Small intestine (tissue), 7 donors: ENCODE measurements around the gene ATG14. TPM values are rescaled to one million over a fixed set of nuclear protein-coding genes. Genes with fewer than 3 reads are reported as not detected.

Experiments used
- DNase-seq, 2 donors: peaks; one replicate each; pipeline versions ENCODE4 v3.0.0 to v3.0.0-alpha.2; 2013
- FAIRE-seq: peaks from 2 replicates; lab custom pipeline; 2012; peaks lifted over from hg19 to GRCh38; lab: Jason Lieb, UNC
- H3K27ac ChIP-seq, 3 donors: one replicate each; pipeline ENCODE4 v1.5.1; 2013; ENCODE audit warnings: low read length in 2 of 3, mild to moderate bottlenecking in 2 of 3, control low read depth in 1 of 3, inconsistent platforms in 1 of 3, low read depth in 1 of 3, moderate library complexity in 1 of 3
- H3K27me3 ChIP-seq, 3 donors: one replicate each; pipeline ENCODE4 v1.6.1; 2013; ENCODE audit warnings: low read length in 3 of 3, inconsistent platforms in 1 of 3; ENCODE audit not compliant: control insufficient read depth in 3 of 3, insufficient read depth in 3 of 3
- H3K36me3 ChIP-seq, 3 donors: one replicate each; pipeline ENCODE4 v1.6.1; 2013; ENCODE audit warnings: low read length in 3 of 3, inconsistent platforms in 1 of 3, low read depth in 1 of 3, mild to moderate bottlenecking in 1 of 3, moderate library complexity in 1 of 3; ENCODE audit not compliant: control insufficient read depth in 3 of 3, insufficient read depth in 2 of 3
- H3K4me1 ChIP-seq, 3 donors: one replicate each; pipeline ENCODE4 v1.6.1; 2013; ENCODE audit warnings: low read length in 2 of 3, inconsistent platforms in 1 of 3, low read depth in 1 of 3, mild to moderate bottlenecking in 1 of 3, moderate library complexity in 1 of 3; ENCODE audit not compliant: control insufficient read depth in 3 of 3, insufficient read depth in 2 of 3
- H3K4me3 ChIP-seq, 3 donors: one replicate each; pipeline ENCODE4 v1.5.1; 2013; ENCODE audit warnings: low read length in 3 of 3, control low read depth in 1 of 3, inconsistent platforms in 1 of 3, low read depth in 1 of 3, mild to moderate bottlenecking in 1 of 3, moderate library complexity in 1 of 3
- H3K9me3 ChIP-seq, 2 donors: one replicate each; pipeline ENCODE4 v1.6.1; 2013; ENCODE audit warnings: low read depth in 1 of 2, low read length in 1 of 2; ENCODE audit not compliant: control insufficient read depth in 2 of 2, insufficient read depth in 1 of 2
- WGBS, 3 donors: extraction: QIAGEN DNeasy Blood & Tissue Kit; methylation state at CpG; one replicate each; pipeline ENCODE4 v1.1.7; 2013; 5-methylcytosine and 5-hydroxymethylcytosine counted together
- polyA plus RNA-seq, 4 donors: library from polyadenylated mRNA; stranded (reverse) in 3 of 4; unstranded in 1 of 4; fragments of 200-250 nt in 3 of 4; fragments of 120-200 nt in 1 of 4; gene quantifications; one replicate each; pipeline versions ENCODE4 v1.2.1 to v1.2.3, GENCODE V29; 2013
- donor health status: healthy with polysubstance abuse.
- donor health status: control.
- donor health status: control.
- donor health status: Bipolar disorder and iron deficiency.
- donor health status: healthy.

Gene ATG14
- polyA plus RNA-seq, 4 donors, result 3.5 to 19.8 (median 5.9) TPM

- H3K27me3 ChIP-seq, result no peaks in the 10 kb centered on the region
- no peaks in the 10 kb centered on the region for H3K9me3 ChIP-seq
- H3K4me1 ChIP-seq, result peaks cover 3 to 15% (median 10%) of the 10 kb centered on the region in 3 donors
- no peaks in the 10 kb centered on the region for H3K36me3 ChIP-seq
- H3K4me3 ChIP-seq, result no peak overlapping the region
- FAIRE-seq, result no peak
- no peak overlapping the region for H3K27ac ChIP-seq
- DNase-seq, result no peak
Measured at GRCh38 chr14:55450987-55451386, 39.4 kb upstream of the ATG14 start.

- Histone ChIP-seq H3K27ac (no peak overlapping the region), H3K27me3 (no peaks in the 10 kb centered on the region), H3K9me3 (no peaks in the 10 kb centered on the region), H3K4me1 (peaks cover 3 to 15% (median 10%) of the 10 kb centered on the region in 3 donors), H3K36me3 (no peaks in the 10 kb centered on the region), H3K4me3 (no peak overlapping the region)
- no peak for DNase-seq
- no peak for FAIRE-seq
- 75 to 78% (median 78%) methylated on average over 3 of the region's 3 CpGs for WGBS, 3 donors
Measured at GRCh38 chr14:55450539-55450938, 38.9 kb upstream of the ATG14 start.

- H3K4me3 ChIP-seq, result no peak overlapping the region
- no peaks in the 10 kb centered on the region for H3K36me3 ChIP-seq
- peaks cover 3 to 15% (median 10%) of the 10 kb centered on the region in 3 donors for H3K4me1 ChIP-seq
- no peak overlapping the region for H3K27ac ChIP-seq
- DNase-seq (no peak), FAIRE-seq (no peak)
- H3K27me3 ChIP-seq, result no peaks in the 10 kb centered on the region
- H3K9me3 ChIP-seq, result no peaks in the 10 kb centered on the region
- 60 to 82% (median 68%) methylated on average over 2 of the region's 2 CpGs for WGBS, 3 donors
Measured at GRCh38 chr14:55450124-55450523, 38.5 kb upstream of the ATG14 start.

- Histone ChIP-seq H3K4me3 (no peak overlapping the region), H3K4me1 (peaks cover 0 to 10% (median 5%) of the 10 kb centered on the region in 3 donors), H3K9me3 (no peaks in the 10 kb centered on the region), H3K36me3 (no peaks in the 10 kb centered on the region), H3K27ac (no peak overlapping the region), H3K27me3 (no peaks in the 10 kb centered on the region)
- WGBS, 3 donors, result 96 to 98% (median 96%) methylated on average over 3 of the region's 3 CpGs
- no peak for FAIRE-seq
- DNase-seq, result no peak
Measured at GRCh38 chr14:55449116-55449515, 37.5 kb upstream of the ATG14 start.

- no peak for FAIRE-seq
- Histone ChIP-seq H3K36me3 (no peaks in the 10 kb centered on the region), H3K27me3 (no peaks in the 10 kb centered on the region), H3K27ac (no peak overlapping the region), H3K4me1 (peaks cover 0 to 7% (median 0%) of the 10 kb centered on the region in 3 donors), H3K9me3 (no peaks in the 10 kb centered on the region), H3K4me3 (no peak overlapping the region)
- peak in 1 of 2 donors; percentile 36 for DNase-seq
- WGBS, 3 donors, result 34 to 39% (median 35%) methylated on average over 3 of the region's 3 CpGs
Measured at GRCh38 chr14:55448141-55448614, 36.5 kb upstream of the ATG14 start.

GRCh38 chr14:55446833-55447232 lies 35.2 kb upstream of the ATG14 start:
- peaks cover 0 to 7% (median 0%) of the 10 kb centered on the region in 3 donors for H3K4me1 ChIP-seq
- peak in 1 of 2 donors; percentile 20 for DNase-seq
- H3K36me3 ChIP-seq, result no peaks in the 10 kb centered on the region
- FAIRE-seq, result no peak
- WGBS, 3 donors, result 70 to 73% (median 72%) methylated on average over 2 of the region's 2 CpGs
- H3K9me3 ChIP-seq, result peaks cover 0 to 4% of the 10 kb centered on the region in 2 donors
- H3K27ac ChIP-seq, result no peak overlapping the region
- no peak overlapping the region for H3K4me3 ChIP-seq
- H3K27me3 ChIP-seq, result no peaks in the 10 kb centered on the region

GRCh38 chr14:55446127-55446736 lies 34.6 kb upstream of the ATG14 start:
- no peak for FAIRE-seq

GRCh38 chr14:55441286-55441685 lies 29.7 kb upstream of the ATG14 start:
- peaks cover 0 to 4% of the 10 kb centered on the region in 2 donors for H3K9me3 ChIP-seq
- peaks cover 0 to 4% (median 0%) of the 10 kb centered on the region in 3 donors for H3K4me1 ChIP-seq
- H3K4me3 ChIP-seq, result no peak overlapping the region
- no peaks in the 10 kb centered on the region for H3K36me3 ChIP-seq
- peaks cover 0 to 5% (median 0%) of the 10 kb centered on the region in 3 donors for H3K27me3 ChIP-seq
- no peak for DNase-seq
- WGBS, 3 donors, result 77 to 89% (median 82%) methylated on average over 9 of the region's 9 CpGs
- no peak for FAIRE-seq
- no peak overlapping the region for H3K27ac ChIP-seq

More at GRCh38 chr14:55446127-55446736, 34.6 kb upstream of the ATG14 start:
- peaks cover 0 to 4% (median 0%) of the 10 kb centered on the region in 3 donors for H3K4me1 ChIP-seq
- 19 to 31% (median 23%) methylated on average over 5 of the region's 5 CpGs for WGBS, 3 donors
- no peaks in the 10 kb centered on the region for H3K27me3 ChIP-seq
- peak; percentile 74 to 75 for DNase-seq
- H3K27ac ChIP-seq, result no peak overlapping the region
- no peak overlapping the region for H3K4me3 ChIP-seq
- no peaks in the 10 kb centered on the region for H3K36me3 ChIP-seq
- peaks cover 0 to 4% of the 10 kb centered on the region in 2 donors for H3K9me3 ChIP-seq
